ENCODE data around the gene CIRBP. TPM values are rescaled to one million over a fixed set of nuclear protein-coding genes. Genes with fewer than 3 reads are reported as not detected.

Gene CIRBP
- total RNA-seq, 1 donor from 2014 or later, result 399 TPM

DNA sequence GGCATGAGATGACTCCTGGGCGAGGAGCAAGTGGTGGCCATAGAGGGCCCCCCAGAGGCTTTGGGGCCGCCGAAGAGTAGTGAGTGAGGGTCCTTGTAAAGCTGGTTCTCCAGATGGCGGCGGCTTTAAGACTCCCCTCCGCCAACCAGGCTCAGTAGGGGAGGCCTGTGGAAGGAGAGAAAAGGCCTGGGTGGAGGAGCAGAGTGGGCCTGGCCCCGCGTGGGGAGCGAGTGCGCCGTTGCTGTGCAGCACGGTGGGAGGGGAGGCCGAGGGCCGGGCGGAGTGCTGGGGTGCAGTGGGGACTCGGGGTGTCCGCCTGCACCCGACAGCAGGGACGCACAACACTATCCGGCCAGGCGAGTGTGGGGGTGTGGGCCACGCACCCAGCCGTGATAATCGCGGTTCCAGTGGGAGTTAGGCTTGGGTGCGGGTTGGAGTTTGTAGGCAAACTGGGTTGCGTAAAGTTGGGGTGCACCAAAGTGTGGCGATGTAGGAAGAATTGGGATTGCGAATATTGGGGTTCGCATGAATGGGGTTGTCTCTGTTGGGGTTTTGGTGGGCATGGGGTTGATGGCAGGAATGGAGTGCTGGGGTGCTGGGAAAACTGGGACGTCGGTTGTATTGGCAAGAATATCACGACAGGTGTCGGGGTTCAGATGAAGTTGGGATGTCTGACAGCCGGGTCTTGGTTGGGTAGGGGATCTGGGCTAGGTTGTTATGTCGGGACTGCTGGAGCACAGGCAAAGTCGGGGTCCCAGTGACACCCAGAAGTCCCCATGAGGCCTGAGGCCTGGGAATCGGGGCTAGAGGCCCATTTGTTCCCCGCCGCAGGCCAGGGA, 687 bp upstream of the CIRBP start:
- CTCF ChIA-PET, result interaction anchor here (2.5 to 9.8 kb wide), 2 partner anchors 22 to 26 kb away, joined by 10 to 540 read pairs; partner anchors contain the start of gene ATP5F1D
- intact Hi-C loops (cut with micrococcal nuclease), result loop anchor here (1.0 to 2.0 kb wide), 3 partner anchors 7 to 472 kb away; partner anchors contain the start of genes DAZAP1 and PTBP1

GRCh38 chr19:1269478-1270212, 513 bp downstream of the CIRBP start:
- intact Hi-C loops (cut with micrococcal nuclease), result loop anchor here (1.0 to 2.0 kb wide), 3 partner anchors 8 to 473 kb away; partner anchors contain the start of genes DAZAP1 and PTBP1
- peaks cover 77% of the 10 kb centered on the region for H3K4me1 Mint-ChIP-seq
- H3K27me3 Mint-ChIP-seq, result no peaks in the 10 kb centered on the region
- peak; percentile 86 for DNase-seq
- H3K36me3 Mint-ChIP-seq (ENCODE audit: low read depth), result peaks cover 45% of the 10 kb centered on the region
- no peak for TF ChIP-seq CTCF (IDR thresholded peaks at IDR 0.05)
- H3K27ac Mint-ChIP-seq, result peak overlapping the region; percentile 80
- ChIA-PET CTCF (interaction anchor here (0.8 to 9.8 kb wide), 3 partner anchors 18 to 407 kb away, joined by 3 to 540 read pairs (median 3); partner anchors contain the start of gene ATP5F1D), POLR2A (interaction anchor here (0.5 to 11.5 kb wide), 64 partner anchors 8 to 1681 kb away, joined by 3 to 824 read pairs (median 6); partner anchors contain the start of genes ABCA7, ARHGAP45, ATP5F1D and C19orf25)
- no peaks in the 10 kb centered on the region for H3K9me3 Mint-ChIP-seq
- ATAC-seq (ENCODE audit: low read depth), result peak; percentile 9
- peak overlapping the region; percentile 86 for H3K4me3 Mint-ChIP-seq

More for the DNA sequence above, 687 bp upstream of the CIRBP start:
- no peaks in the 10 kb centered on the region for H3K27me3 Mint-ChIP-seq
- H3K4me1 Mint-ChIP-seq, result peaks cover 79% of the 10 kb centered on the region
- H3K9me3 Mint-ChIP-seq, result no peaks in the 10 kb centered on the region
- peak overlapping the region; percentile 80 for H3K4me3 Mint-ChIP-seq
- TF ChIP-seq CTCF (IDR thresholded peaks at IDR 0.05), result no peak
- no peak for DNase-seq
- ATAC-seq (ENCODE audit: low read depth), result no peak
- H3K27ac Mint-ChIP-seq, result peak overlapping the region; percentile 85
- peaks cover 36% of the 10 kb centered on the region for H3K36me3 Mint-ChIP-seq (ENCODE audit: low read depth)
- POLR2A ChIA-PET, result interaction anchor here (0.6 to 11.5 kb wide), 84 partner anchors 9 to 1682 kb away, joined by 3 to 824 read pairs (median 5); partner anchors contain the start of genes ABCA7, ARHGAP45, ATP5F1D and C19orf25

- intact Hi-C loops (cut with micrococcal nuclease), result no loop called here
- Mint-ChIP-seq H3K27ac (peak overlapping the region; percentile 80), H3K27me3 (no peaks in the 10 kb centered on the region), H3K9me3 (no peaks in the 10 kb centered on the region), H3K36me3 (ENCODE audit: low read depth) (peaks cover 45% of the 10 kb centered on the region), H3K4me3 (peak overlapping the region; percentile 86), H3K4me1 (peaks cover 71% of the 10 kb centered on the region)
- DNase-seq (no peak), ATAC-seq (ENCODE audit: low read depth) (no peak)
- TF ChIP-seq CTCF (IDR thresholded peaks at IDR 0.05), result no peak
- POLR2A ChIA-PET, result interaction anchor here (1.5 to 4.0 kb wide), 3 partner anchors 16 to 25 kb away, joined by 33 to 139 read pairs (median 37); no protein-coding TSS in a partner anchor
- CTCF ChIA-PET, result interaction anchor here (0.8 to 9.8 kb wide), 2 partner anchors 27 to 408 kb away, joined by 3 to 540 read pairs; partner anchors contain the start of gene ATP5F1D
Measured at GRCh38 chr19:1270213-1270853, 1.2 kb downstream of the CIRBP start.

- Mint-ChIP-seq H3K4me1 (peaks cover 65% of the 10 kb centered on the region), H3K9me3 (no peaks in the 10 kb centered on the region), H3K36me3 (ENCODE audit: low read depth) (peaks cover 47% of the 10 kb centered on the region), H3K27me3 (no peaks in the 10 kb centered on the region), H3K27ac (peak overlapping the region; percentile 80), H3K4me3 (peak overlapping the region; percentile 86)
- POLR2A ChIA-PET, result interaction anchor here (1.1 to 4.0 kb wide), 3 partner anchors 9 to 29 kb away, joined by 3 to 33 read pairs (median 9); partner anchors contain the start of gene ATP5F1D
- TF ChIP-seq CTCF (IDR thresholded peaks at IDR 0.05), result no peak
- no peak for DNase-seq
- ATAC-seq (ENCODE audit: low read depth), result no peak
- intact Hi-C loops (cut with micrococcal nuclease), result no loop called here
- CTCF ChIA-PET, result no interaction called here
Measured at GRCh38 chr19:1270854-1271527, 1.9 kb downstream of the CIRBP start.

Data from activated B cell treated with CpG ODN at 0.5 μM for 24 hours (primary cell).